Neutrophil (primary cell): ENCODE measurements around the gene RBMS3.

Experiments
- H3K27ac ChIP-seq: fragments of 200-600 bp; sonication (generic); 2 replicates; pipeline ENCODE4 v1.5.1; 2016; ENCODE audit warnings: mild to moderate bottlenecking, moderate library complexity
- H3K27me3 ChIP-seq: fragments of 200-600 bp; sonication (generic); 2 replicates; pipeline ENCODE4 v1.6.0; 2016; ENCODE audit warnings: mild to moderate bottlenecking
- H3K36me3 ChIP-seq: fragments of 200-600 bp; sonication (generic); 2 replicates; pipeline ENCODE4 v1.5.1; 2017
- H3K4me1 ChIP-seq, 2 experiments: fragments of 200-600 bp in 1 of 2; sonication (generic) in 1 of 2; 1 replicate in 1 of 2; 2 replicates in 1 of 2; pipeline versions ENCODE4 v1.5.1 to v1.6.1; 2013 to 2016; ENCODE audit warnings: low read depth in 1 of 2, low read length in 1 of 2, mild to moderate bottlenecking in 1 of 2, moderate library complexity in 1 of 2; ENCODE audit not compliant: control insufficient read depth in 1 of 2, insufficient read depth in 1 of 2
- H3K4me3 ChIP-seq, 2 experiments: fragments of 200-600 bp in 1 of 2; sonication (generic) in 1 of 2; 1 replicate in 1 of 2; 2 replicates in 1 of 2; pipeline ENCODE4 v1.5.1; 2013 to 2016; ENCODE audit warnings: low read depth in 1 of 2, low read length in 1 of 2, mild to moderate bottlenecking in 1 of 2, moderate library complexity in 1 of 2
- H3K9me3 ChIP-seq: fragments of 200-600 bp; sonication (generic); 2 replicates; pipeline ENCODE4 v1.5.1; 2016
- TF ChIP-seq, protein P1 (sequence below): fragments of 200-600 bp; sonication (generic); IDR thresholded peaks from 2 replicates; pipeline ENCODE4 v1.5.1; 2016; ENCODE audit warnings: antibody characterized with exemption

The RBMS3 gene

GRCh38 chr3:29379097-29379496, 98.2 kb downstream of the RBMS3 start:
- Histone ChIP-seq H3K9me3 (no peaks in the 10 kb centered on the region), H3K27ac (no peak overlapping the region), H3K4me3 (no peak overlapping the region), H3K27me3 (no peaks in the 10 kb centered on the region), H3K36me3 (no peaks in the 10 kb centered on the region), H3K4me1 (no peaks in the 10 kb centered on the region)
- TF ChIP-seq, protein P1, sequence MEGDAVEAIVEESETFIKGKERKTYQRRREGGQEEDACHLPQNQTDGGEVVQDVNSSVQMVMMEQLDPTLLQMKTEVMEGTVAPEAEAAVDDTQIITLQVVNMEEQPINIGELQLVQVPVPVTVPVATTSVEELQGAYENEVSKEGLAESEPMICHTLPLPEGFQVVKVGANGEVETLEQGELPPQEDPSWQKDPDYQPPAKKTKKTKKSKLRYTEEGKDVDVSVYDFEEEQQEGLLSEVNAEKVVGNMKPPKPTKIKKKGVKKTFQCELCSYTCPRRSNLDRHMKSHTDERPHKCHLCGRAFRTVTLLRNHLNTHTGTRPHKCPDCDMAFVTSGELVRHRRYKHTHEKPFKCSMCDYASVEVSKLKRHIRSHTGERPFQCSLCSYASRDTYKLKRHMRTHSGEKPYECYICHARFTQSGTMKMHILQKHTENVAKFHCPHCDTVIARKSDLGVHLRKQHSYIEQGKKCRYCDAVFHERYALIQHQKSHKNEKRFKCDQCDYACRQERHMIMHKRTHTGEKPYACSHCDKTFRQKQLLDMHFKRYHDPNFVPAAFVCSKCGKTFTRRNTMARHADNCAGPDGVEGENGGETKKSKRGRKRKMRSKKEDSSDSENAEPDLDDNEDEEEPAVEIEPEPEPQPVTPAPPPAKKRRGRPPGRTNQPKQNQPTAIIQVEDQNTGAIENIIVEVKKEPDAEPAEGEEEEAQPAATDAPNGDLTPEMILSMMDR, result no peak

- Histone ChIP-seq H3K36me3 (no peaks in the 10 kb centered on the region), H3K9me3 (no peaks in the 10 kb centered on the region), H3K4me1 (no peaks in the 10 kb centered on the region), H3K27me3 (no peaks in the 10 kb centered on the region), H3K27ac (no peak overlapping the region), H3K4me3 (no peak overlapping the region)
- TF ChIP-seq, protein P1, result no peak
Measured at GRCh38 chr3:29381595-29381994, 100.7 kb downstream of the RBMS3 start.

GRCh38 chr3:29382409-29382808, 101.5 kb downstream of the RBMS3 start:
- Histone ChIP-seq H3K27me3 (no peaks in the 10 kb centered on the region), H3K36me3 (no peaks in the 10 kb centered on the region), H3K4me1 (no peaks in the 10 kb centered on the region), H3K27ac (no peak overlapping the region), H3K9me3 (no peaks in the 10 kb centered on the region), H3K4me3 (no peak overlapping the region)
- TF ChIP-seq, protein P1, result no peak

DNA sequence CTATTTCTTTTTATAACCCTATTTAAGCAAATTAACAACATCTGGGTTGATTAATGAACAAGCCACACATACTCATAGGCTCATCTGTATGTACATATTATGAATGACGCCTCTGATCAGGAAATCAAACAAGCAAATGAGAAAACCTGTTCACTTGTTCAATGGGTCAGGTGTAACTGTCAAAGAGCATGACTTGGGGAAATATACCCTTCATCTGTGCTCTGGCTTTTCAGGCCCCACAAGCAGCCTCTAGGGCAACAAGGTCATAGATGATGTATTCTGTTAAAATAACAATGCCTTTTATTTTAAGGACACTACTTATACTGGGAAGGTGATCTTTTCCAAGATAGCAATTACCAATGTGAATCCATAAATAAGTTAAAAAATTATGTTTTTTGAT, 102.0 kb downstream of the RBMS3 start:
- H3K4me3 ChIP-seq, result no peak overlapping the region
- H3K4me1 ChIP-seq, result no peaks in the 10 kb centered on the region
- H3K27ac ChIP-seq, result no peak overlapping the region
- no peaks in the 10 kb centered on the region for H3K9me3 ChIP-seq
- TF ChIP-seq, protein P1, result no peak
- no peaks in the 10 kb centered on the region for H3K36me3 ChIP-seq
- H3K27me3 ChIP-seq, result no peaks in the 10 kb centered on the region

DNA sequence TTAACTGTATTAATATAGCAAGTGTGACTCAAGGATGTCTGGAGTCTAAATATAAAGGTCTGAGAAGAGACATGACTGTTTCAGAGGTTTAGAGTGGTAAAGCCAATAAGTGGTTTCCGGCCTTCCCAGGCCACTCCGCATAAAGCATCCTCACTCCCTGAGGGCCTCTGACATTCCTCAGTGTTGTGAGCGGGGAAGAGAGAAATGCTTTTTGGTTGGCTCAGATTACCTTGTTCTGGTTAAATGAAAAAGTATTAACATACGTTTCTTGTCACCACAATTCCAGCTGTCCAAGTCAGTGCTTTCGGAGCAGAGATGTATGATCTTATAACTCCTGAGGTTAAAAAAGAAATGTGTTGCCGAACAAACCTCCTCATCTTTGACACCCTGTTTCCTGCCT, 103.8 kb downstream of the RBMS3 start:
- H3K9me3 ChIP-seq, result no peaks in the 10 kb centered on the region
- H3K4me3 ChIP-seq, result no peak overlapping the region
- H3K27me3 ChIP-seq, result no peaks in the 10 kb centered on the region
- TF ChIP-seq, protein P1, result no peak
- no peaks in the 10 kb centered on the region for H3K36me3 ChIP-seq
- H3K27ac ChIP-seq, result no peak overlapping the region
- no peaks in the 10 kb centered on the region for H3K4me1 ChIP-seq
